ENCODE results near the gene HS2ST1. TPM values are rescaled to one million over a fixed set of nuclear protein-coding genes. Genes with fewer than 3 reads are reported as not detected.
"Not testable (repeated sequence)": the region's sequence is repeated elsewhere in the genome, so short reads cannot be mapped to it uniquely, and the experiment has no call there.

The HS2ST1 gene
- total RNA-seq, 1 experiment from 2014 or later: 45.8 TPM

- no TSS peak for BruUV-seq (replicated peaks)
- Histone ChIP-seq H3K27me3 (replicated peaks; ENCODE audit: insufficient read depth, low read depth, low read length, poor library complexity) (no peaks in the 10 kb centered on the region), H3K4me3 (ENCODE audit: low read depth, low read length, poor library complexity, severe bottlenecking) (no peak overlapping the region), H3K4me1 (ENCODE audit: insufficient read depth, low read length, poor library complexity, severe bottlenecking) (no peaks in the 10 kb centered on the region), H3K9me3 (ENCODE audit: low read depth, low read length, poor library complexity, severe bottlenecking) (peaks cover 7% of the 10 kb centered on the region), H3K36me3 (ENCODE audit: insufficient read depth, low read length, poor library complexity, severe bottlenecking) (no peaks in the 10 kb centered on the region), H3K27ac (ENCODE audit: low read depth, low read length, poor library complexity, severe bottlenecking) (no peak overlapping the region)
- TF ChIP-seq EZH2 (IDR thresholded peaks at IDR 0.05; ENCODE audit: borderline replicate concordance, low read depth, low read length, poor library complexity, severe bottlenecking) (no peak), CTCF (conservative IDR thresholded peaks at IDR 0.05; ENCODE audit: low read depth, low read length) (no peak)
- ChIA-PET POLR2A (ENCODE audit: low non-redundant PET) (no interaction called here), CTCF (no interaction called here)
- intact Hi-C loops (cut with micrococcal nuclease; ENCODE audit: unreplicated experiment): no loop called here
- DNase-seq (ENCODE audit: low spot score): no peak
These were observed 149.9 kb downstream of the HS2ST1 start for GRCh38 chr1:87064309-87064708.

GRCh38 chr1:87064986-87065385 lies 150.6 kb downstream of the HS2ST1 start:
- Histone ChIP-seq H3K4me1 (ENCODE audit: insufficient read depth, low read length, poor library complexity, severe bottlenecking) (no peaks in the 10 kb centered on the region), H3K9me3 (ENCODE audit: low read depth, low read length, poor library complexity, severe bottlenecking) (peaks cover 7% of the 10 kb centered on the region), H3K27me3 (replicated peaks; ENCODE audit: insufficient read depth, low read depth, low read length, poor library complexity) (no peaks in the 10 kb centered on the region), H3K36me3 (ENCODE audit: insufficient read depth, low read length, poor library complexity, severe bottlenecking) (no peaks in the 10 kb centered on the region), H3K27ac (ENCODE audit: low read depth, low read length, poor library complexity, severe bottlenecking) (no peak overlapping the region), H3K4me3 (ENCODE audit: low read depth, low read length, poor library complexity, severe bottlenecking) (no peak overlapping the region)
- POLR2A ChIA-PET (ENCODE audit: low non-redundant PET): no interaction called here
- CTCF ChIA-PET: no interaction called here
- no TSS peak for BruUV-seq (replicated peaks)
- intact Hi-C loops (cut with micrococcal nuclease; ENCODE audit: unreplicated experiment): no loop called here
- no peak for TF ChIP-seq CTCF (conservative IDR thresholded peaks at IDR 0.05; ENCODE audit: low read depth, low read length)
- TF ChIP-seq EZH2 (IDR thresholded peaks at IDR 0.05; ENCODE audit: borderline replicate concordance, low read depth, low read length, poor library complexity, severe bottlenecking): no peak
- DNase-seq (ENCODE audit: low spot score): no peak

- H3K4me1 ChIP-seq (ENCODE audit: insufficient read depth, low read length, poor library complexity, severe bottlenecking); POLR2A ChIA-PET (ENCODE audit: low non-redundant PET); H3K4me3 ChIP-seq (ENCODE audit: low read depth, low read length, poor library complexity, severe bottlenecking); intact Hi-C loops (cut with micrococcal nuclease; ENCODE audit: unreplicated experiment); H3K9me3 ChIP-seq (ENCODE audit: low read depth, low read length, poor library complexity, severe bottlenecking); BruUV-seq (replicated peaks); H3K36me3 ChIP-seq (ENCODE audit: insufficient read depth, low read length, poor library complexity, severe bottlenecking); CTCF ChIA-PET; DNase-seq (ENCODE audit: low spot score); H3K27me3 ChIP-seq (replicated peaks; ENCODE audit: insufficient read depth, low read depth, low read length, poor library complexity); H3K27ac ChIP-seq (ENCODE audit: low read depth, low read length, poor library complexity, severe bottlenecking): not testable (repeated sequence)
These were observed 152.3 kb downstream of the HS2ST1 start for GRCh38 chr1:87066708-87067107.

GRCh38 chr1:87072411-87072810 lies 158.0 kb downstream of the HS2ST1 start:
- Histone ChIP-seq H3K27ac (ENCODE audit: low read depth, low read length, poor library complexity, severe bottlenecking) (no peak overlapping the region), H3K36me3 (ENCODE audit: insufficient read depth, low read length, poor library complexity, severe bottlenecking) (no peaks in the 10 kb centered on the region), H3K9me3 (ENCODE audit: low read depth, low read length, poor library complexity, severe bottlenecking) (no peaks in the 10 kb centered on the region), H3K27me3 (replicated peaks; ENCODE audit: insufficient read depth, low read depth, low read length, poor library complexity) (no peaks in the 10 kb centered on the region), H3K4me1 (ENCODE audit: insufficient read depth, low read length, poor library complexity, severe bottlenecking) (peaks cover 6% of the 10 kb centered on the region), H3K4me3 (ENCODE audit: low read depth, low read length, poor library complexity, severe bottlenecking) (no peak overlapping the region)
- POLR2A ChIA-PET (ENCODE audit: low non-redundant PET): no interaction called here
- CTCF ChIA-PET: no interaction called here
- intact Hi-C loops (cut with micrococcal nuclease; ENCODE audit: unreplicated experiment): no loop called here
- no TSS peak for BruUV-seq (replicated peaks)
- TF ChIP-seq EZH2 (IDR thresholded peaks at IDR 0.05; ENCODE audit: borderline replicate concordance, low read depth, low read length, poor library complexity, severe bottlenecking) (no peak), CTCF (conservative IDR thresholded peaks at IDR 0.05; ENCODE audit: low read depth, low read length) (no peak)
- DNase-seq (ENCODE audit: low spot score): no peak

Data from A673 (cell line).